Smooth muscle cell of the umbilical artery (primary cell): Measurements from ENCODE around the gene HOXB13. TPM values are rescaled to one million over a fixed set of nuclear protein-coding genes. Genes with fewer than 3 reads are reported as not detected.

Experiments
- total RNA-seq: library from RNA; depleted of rRNA; stranded (reverse); fragments of >200 nt; gene quantifications from 2 replicates; pipeline ENCODE4 v1.2.3, GENCODE V29; 2014

HOXB13 gene
- under 0.01 TPM in 1 of 2 replicates, not detected in the other for total RNA-seq

DNA sequence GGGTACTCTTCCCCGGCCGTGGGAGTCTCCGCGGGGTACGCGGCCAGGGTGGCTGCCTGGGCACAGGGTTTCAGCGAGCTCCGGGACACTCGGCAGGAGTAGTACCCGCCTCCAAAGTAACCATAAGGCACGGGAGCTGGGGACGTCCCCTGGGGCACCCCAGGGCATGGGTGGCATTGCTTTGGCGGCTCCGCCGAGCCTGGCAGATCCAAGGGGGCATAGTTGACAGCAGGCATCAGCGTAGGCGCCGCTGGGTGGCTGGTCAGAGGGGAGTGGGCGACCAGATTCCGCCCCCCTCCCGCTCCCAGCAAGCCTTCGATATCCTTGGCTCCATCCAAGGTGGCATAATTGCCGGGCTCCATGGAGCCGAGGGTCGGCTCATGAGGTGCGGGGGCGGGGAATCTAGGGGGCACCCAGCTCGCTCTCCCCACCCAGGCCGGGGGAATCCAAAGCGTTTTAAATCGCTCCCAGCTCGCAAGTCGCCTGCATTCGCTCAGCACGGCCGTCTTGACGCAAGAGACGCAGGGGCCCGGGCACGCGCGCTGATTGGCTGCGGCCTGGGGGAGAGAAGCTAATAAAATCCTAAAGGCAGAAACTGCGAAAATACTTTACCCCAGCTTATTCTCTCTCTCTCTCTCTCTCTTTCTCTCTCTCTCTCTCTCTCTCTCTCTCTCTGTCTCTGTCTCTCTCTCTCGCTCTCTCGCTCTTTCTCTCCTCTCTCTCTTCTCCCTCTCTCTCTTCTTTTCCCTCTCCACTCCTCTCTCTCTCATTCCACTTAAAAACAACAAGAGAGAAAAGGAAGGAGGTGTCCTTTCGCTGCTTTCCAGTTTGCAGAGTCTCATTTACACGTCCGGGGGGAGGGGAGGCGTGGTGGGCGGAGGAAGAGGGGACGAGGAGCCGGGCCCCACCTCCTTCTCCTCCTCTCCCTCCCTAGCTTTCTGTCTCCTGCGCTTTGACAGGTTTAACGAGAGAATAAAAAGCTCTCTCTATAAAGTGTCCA lies at the start of gene HOXB13:
Gene HOXB13, minus strand, starts transcription at position 519 of the 1,000 bp plus-strand sequence. Its CDS starts 157 bp downstream, at position 362.

GRCh38 chr17:48722915-48723422 lies 5.6 kb downstream of the HOXB13 start, which contains the start of gene PRAC2:
Gene PRAC2, plus strand, starts transcription at chr17:48723185. Its CDS starts 1,226 bp downstream, at chr17:48724411.

DNA sequence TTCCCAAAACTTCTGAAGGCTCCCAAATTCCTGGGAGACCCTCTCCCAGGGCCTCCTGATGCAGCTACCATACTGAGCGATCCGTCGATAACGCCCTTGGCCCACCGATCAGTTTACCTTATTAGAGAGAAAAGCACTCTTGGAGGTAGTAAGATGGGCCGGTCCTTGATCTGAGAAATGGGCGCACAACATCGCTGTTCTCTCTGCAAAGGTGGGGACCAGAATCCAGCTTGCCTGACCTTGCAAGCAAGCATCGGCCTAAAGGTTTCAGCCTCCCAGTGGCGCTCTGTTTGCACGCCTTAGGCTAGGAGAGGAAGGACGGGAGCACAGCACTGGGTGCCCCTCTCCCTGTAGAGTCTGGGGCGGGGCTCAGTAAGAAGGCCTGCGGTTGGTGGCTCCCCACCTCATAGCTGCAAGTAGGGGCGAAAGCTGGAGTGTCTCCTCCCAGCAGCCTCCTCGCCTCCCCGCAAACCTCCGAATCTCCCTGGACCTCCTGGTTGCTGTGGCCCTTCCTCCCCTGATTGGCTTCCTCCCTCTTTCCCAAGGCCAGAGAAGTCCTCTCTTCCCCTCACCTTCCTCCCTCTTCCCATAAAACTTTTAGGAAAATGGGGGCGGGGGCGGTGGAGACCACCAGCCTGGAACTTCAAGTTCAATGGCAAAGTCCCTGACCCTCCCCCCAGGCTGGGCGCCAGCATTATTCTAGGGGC lies 6.2 kb downstream of the HOXB13 start, which contains the start of gene PRAC1:
Gene PRAC1, minus strand, starts transcription at position 318 of the 707 bp plus-strand sequence. Its CDS starts 126 bp downstream, at position 192.

Other genes with a start within 250 kb of the HOXB13 start
- not detected in 2 replicates for gene HOXB1, start 197.7 kb downstream of the HOXB13 start, total RNA-seq
- gene HOXB2, start 183.6 kb downstream of the HOXB13 start, total RNA-seq: 4.5 and 7.0 TPM in 2 replicates
- gene HOXB4, start 150.4 kb downstream of the HOXB13 start, total RNA-seq: 1.2 and 1.8 TPM in 2 replicates
- 5.6 and 8.4 TPM in 2 replicates for gene HOXB3, start 138.5 kb downstream of the HOXB13 start, total RNA-seq
- gene HOXB5, start 135.0 kb downstream of the HOXB13 start, total RNA-seq: 0.09 TPM in 1 of 2 replicates, not detected in the other
- gene HOXB6, start 123.8 kb downstream of the HOXB13 start, total RNA-seq: 4.8 and 5.3 TPM in 2 replicates
- gene HOXB7, start 117.7 kb downstream of the HOXB13 start, total RNA-seq: 3.3 and 3.4 TPM in 2 replicates
- gene HOXB8, start 113.5 kb downstream of the HOXB13 start, total RNA-seq: under 0.01 and 0.97 TPM in 2 replicates
- gene HOXB9, start 102.4 kb downstream of the HOXB13 start, total RNA-seq: 0.30 and 0.92 TPM in 2 replicates
- gene PRAC1, start 6.2 kb downstream of the HOXB13 start, total RNA-seq: not detected in 2 replicates
- not detected in 2 replicates for gene PRAC2, start 5.6 kb downstream of the HOXB13 start, total RNA-seq
- gene TTLL6, start 88.5 kb upstream of the HOXB13 start, total RNA-seq: 0.18 and 1.2 TPM in 2 replicates
- gene CALCOCO2, start 102.3 kb upstream of the HOXB13 start, total RNA-seq: 39.2 and 62.7 TPM in 2 replicates
- gene ATP5MC1, start 164.0 kb upstream of the HOXB13 start, total RNA-seq: 27.8 and 33.0 TPM in 2 replicates
- 49.9 and 78.2 TPM in 2 replicates for gene UBE2Z, start 179.7 kb upstream of the HOXB13 start, total RNA-seq
- 95.0 and 97.6 TPM in 2 replicates for gene SNF8, start 216.1 kb upstream of the HOXB13 start, total RNA-seq
- not detected in 2 replicates for gene GIP, start 239.8 kb upstream of the HOXB13 start, total RNA-seq